Activated CD8-positive, alpha-beta T cell treated with anti-CD3 and anti-CD28 coated beads for 36 hours (primary cell): Measurements from ENCODE around the gene DEFB131B. TPM values are rescaled to one million over a fixed set of nuclear protein-coding genes. Genes with fewer than 3 reads are reported as not detected.
"Not testable (repeated sequence)": the region's sequence is repeated elsewhere in the genome, so short reads cannot be mapped to it uniquely, and the experiment has no call there.

Source experiments
- ATAC-seq: fragments of 200-7000 bp; cut with Tn5 transposase; one replicate; pipeline ENCODE4 v1.10.0; 2021; ENCODE audit warnings: mild to moderate bottlenecking, moderate library complexity
- CTCF ChIA-PET: fragments of 350-600 bp; sonication (Branson Sonifier 250); formaldehyde crosslinking; loops from one replicate; lab custom pipeline; 2021; ENCODE audit warnings: antibody characterized with exemption; lab: Charles Lee
- POLR2A ChIA-PET: fragments of 350-600 bp; sonication (Branson Sonifier 250); formaldehyde crosslinking; loops from one replicate; lab custom pipeline; 2021; ENCODE audit warnings: antibody characterized with exemption; lab: Charles Lee
- DNase-seq: peaks from one replicate; pipeline ENCODE4 v3.0.0-alpha.2; 2020
- H3K27ac Mint-ChIP-seq: one replicate; pipeline ENCODE4 v1.8.0; 2021; ENCODE audit warnings: mild to moderate bottlenecking, mixed read lengths
- H3K27me3 Mint-ChIP-seq: one replicate; pipeline ENCODE4 v1.8.0; 2021; ENCODE audit warnings: mixed read lengths
- H3K36me3 Mint-ChIP-seq: one replicate; pipeline ENCODE4 v1.8.0; 2021; ENCODE audit warnings: low read depth, mixed read lengths
- H3K4me1 Mint-ChIP-seq: one replicate; pipeline ENCODE4 v1.8.0; 2021; ENCODE audit warnings: low read depth, mixed read lengths
- H3K4me3 Mint-ChIP-seq: one replicate; pipeline ENCODE4 v1.8.0; 2021; ENCODE audit warnings: mild to moderate bottlenecking, moderate library complexity, mixed read lengths
- H3K9me3 Mint-ChIP-seq: one replicate; pipeline ENCODE4 v1.8.0; 2021; ENCODE audit warnings: mixed read lengths
- intact Hi-C: fragments of 100-400 bp; cut with micrococcal nuclease; formaldehyde crosslinking; loops from one replicate; pipeline ENCODE4 v1.10.0; 2022
- total RNA-seq, 2 experiments: library from RNA; stranded (reverse); gene quantifications; one replicate each; pipeline ENCODE4 v1.2.3, GENCODE V29; 2021
- TF ChIP-seq, protein P1 (sequence below): fragments of 200-600 bp; IDR thresholded peaks from one replicate; pipeline ENCODE4 v1.8.0; 2022; ENCODE audit warnings: antibody characterized with exemption, mild to moderate bottlenecking

DEFB131B gene, protein sequence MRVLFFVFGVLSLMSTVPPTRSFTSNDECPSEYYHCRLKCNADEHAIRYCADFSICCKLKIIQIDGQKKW
- not detected for total RNA-seq

DNA sequence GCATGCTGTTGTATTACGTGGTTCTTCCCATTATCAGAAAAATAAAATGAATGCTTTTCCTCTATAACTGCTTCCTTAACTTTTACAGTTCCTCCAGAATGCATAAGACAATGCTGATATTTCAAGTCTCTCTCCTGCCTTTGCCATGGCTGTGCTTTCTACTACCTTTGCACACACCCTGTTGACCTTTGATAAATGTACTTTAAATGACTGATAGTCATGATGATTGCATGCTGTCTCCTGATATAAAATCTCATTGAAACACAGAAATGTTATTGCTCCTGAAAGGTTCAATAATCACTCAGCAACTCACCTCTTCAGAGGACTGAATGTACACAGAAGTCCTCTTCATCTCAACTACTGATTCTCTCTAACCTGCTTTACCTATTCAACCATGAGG lies at the start of gene DEFB131B:
Gene DEFB131B, plus strand, starts transcription at position 395 of the 400 bp plus-strand sequence. Its CDS starts 0 bp downstream, at position 395.
- peaks cover 13% of the 10 kb centered on the region for H3K36me3 Mint-ChIP-seq
- DNase-seq, H3K4me1 Mint-ChIP-seq, H3K4me3 Mint-ChIP-seq, ATAC-seq, H3K9me3 Mint-ChIP-seq, CTCF ChIA-PET, H3K27me3 Mint-ChIP-seq, H3K27ac Mint-ChIP-seq, POLR2A ChIA-PET, intact Hi-C loops: not testable (repeated sequence)

DNA sequence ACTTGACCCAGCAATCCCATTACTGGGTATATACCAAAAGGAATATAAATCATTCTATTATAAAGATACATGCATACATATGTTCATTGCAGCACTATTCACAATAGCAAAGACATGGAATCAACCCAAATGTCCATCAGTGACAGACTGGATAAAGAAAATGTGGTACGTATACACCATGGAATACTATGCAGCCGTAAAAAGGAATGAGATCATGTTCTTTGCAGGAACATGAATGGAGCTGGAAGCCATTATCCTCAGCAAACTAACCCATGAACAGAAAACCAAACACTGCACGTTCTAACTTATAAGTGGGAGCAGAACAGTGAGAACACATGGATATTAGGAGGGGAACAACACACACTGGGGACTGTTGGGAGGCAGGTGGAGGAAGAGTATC lies 49.0 kb upstream of the DEFB131B start:
- H3K27me3 Mint-ChIP-seq, H3K4me3 Mint-ChIP-seq, CTCF ChIA-PET, H3K4me1 Mint-ChIP-seq, H3K36me3 Mint-ChIP-seq, H3K27ac Mint-ChIP-seq, POLR2A ChIA-PET, intact Hi-C loops, H3K9me3 Mint-ChIP-seq, ATAC-seq, DNase-seq: not testable (repeated sequence)

DNA sequence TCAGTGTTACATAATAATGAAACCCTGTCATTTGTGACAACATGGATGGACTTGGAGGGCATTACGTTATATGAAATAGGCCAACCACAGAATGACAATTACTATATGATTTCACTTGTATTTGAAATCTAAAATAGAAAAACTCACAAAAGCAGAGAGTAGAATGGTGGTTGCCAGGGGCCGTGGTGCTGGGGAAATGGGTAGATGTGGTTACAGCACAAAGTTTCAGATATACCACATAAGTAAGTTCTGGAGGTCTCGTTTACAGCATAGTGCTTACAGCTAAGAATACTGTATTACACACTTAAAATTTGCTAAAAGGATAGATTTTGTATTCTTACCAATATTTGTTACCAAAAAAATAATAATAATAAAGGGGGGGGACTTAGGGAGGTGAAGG lies 48.6 kb upstream of the DEFB131B start:
- H3K36me3 Mint-ChIP-seq, H3K27ac Mint-ChIP-seq, H3K4me3 Mint-ChIP-seq, H3K4me1 Mint-ChIP-seq, H3K9me3 Mint-ChIP-seq, POLR2A ChIA-PET, CTCF ChIA-PET, intact Hi-C loops, H3K27me3 Mint-ChIP-seq, ATAC-seq: not testable (repeated sequence)
- DNase-seq: peak; percentile 44

DNA sequence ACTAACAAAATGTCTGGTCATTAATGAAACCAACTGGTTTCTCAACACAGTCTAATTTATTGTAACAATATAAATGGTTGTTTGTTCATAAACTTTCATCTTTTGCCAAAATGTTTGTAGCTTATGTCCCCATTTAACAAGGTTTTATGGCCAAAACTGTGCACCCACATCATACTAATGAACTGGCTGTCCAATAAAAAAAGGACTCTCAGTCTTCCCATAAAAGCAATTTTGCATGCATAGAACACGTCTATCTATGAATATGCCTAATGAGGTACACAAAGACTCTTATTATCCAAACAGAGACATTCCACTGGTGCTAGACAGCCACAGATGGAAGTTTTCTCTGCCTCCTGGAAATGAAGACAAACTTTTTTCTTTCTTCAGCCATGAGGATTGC lies 45.4 kb upstream of the DEFB131B start, which contains the start of gene DEFB108B:
Gene DEFB108B, plus strand, starts transcription at position 390 of the 400 bp plus-strand sequence. Its CDS starts 0 bp downstream, at position 390.
- H3K9me3 Mint-ChIP-seq, H3K27ac Mint-ChIP-seq, H3K36me3 Mint-ChIP-seq, ATAC-seq, H3K4me1 Mint-ChIP-seq, intact Hi-C loops, H3K4me3 Mint-ChIP-seq, POLR2A ChIA-PET, H3K27me3 Mint-ChIP-seq, DNase-seq, CTCF ChIA-PET: not testable (repeated sequence)

DNA sequence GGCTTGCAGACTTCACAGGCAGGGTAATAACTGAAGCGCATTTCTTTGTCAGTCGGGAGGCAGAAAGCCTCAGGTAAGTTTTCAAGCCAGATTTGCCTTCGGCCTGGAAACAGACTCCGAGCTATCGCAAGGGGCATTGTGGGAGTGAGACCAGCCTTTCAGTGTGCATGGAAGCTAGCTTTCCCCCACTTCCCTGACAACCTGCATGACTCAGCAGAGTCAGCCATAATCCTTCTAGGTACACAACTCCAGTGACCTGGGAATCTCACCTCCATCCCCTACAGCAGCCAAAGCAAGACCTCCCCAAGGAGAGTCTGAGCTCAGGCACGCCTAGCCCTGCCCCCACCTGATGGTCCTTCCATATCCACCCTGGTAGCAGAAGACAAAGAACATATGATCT lies 35.5 kb upstream of the DEFB131B start:
- H3K4me1 Mint-ChIP-seq, DNase-seq, ATAC-seq, H3K4me3 Mint-ChIP-seq, H3K27ac Mint-ChIP-seq, H3K27me3 Mint-ChIP-seq, H3K9me3 Mint-ChIP-seq, POLR2A ChIA-PET, intact Hi-C loops, CTCF ChIA-PET, H3K36me3 Mint-ChIP-seq: not testable (repeated sequence)

DNA sequence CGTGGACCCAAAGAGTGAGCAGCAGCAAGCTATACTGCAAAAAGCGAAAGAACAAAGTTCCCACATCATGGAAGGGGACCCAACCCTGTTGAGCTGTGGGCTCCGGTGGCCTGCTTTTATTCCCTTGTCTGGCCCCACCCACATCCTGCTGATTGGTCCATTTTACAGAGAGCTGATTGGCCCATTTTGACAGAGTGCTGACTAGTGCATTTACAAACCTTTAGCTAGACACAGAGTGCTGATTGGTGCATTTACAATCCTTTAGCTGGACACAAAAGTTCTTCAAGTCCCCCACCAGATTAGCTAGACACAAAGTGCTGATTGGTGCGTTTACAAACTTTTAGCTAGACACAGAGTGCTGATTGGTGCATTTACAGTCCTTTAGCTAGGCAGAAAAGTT lies 34.9 kb upstream of the DEFB131B start:
- H3K9me3 Mint-ChIP-seq, H3K27ac Mint-ChIP-seq, H3K36me3 Mint-ChIP-seq, ATAC-seq, H3K4me1 Mint-ChIP-seq, DNase-seq, H3K4me3 Mint-ChIP-seq, intact Hi-C loops, H3K27me3 Mint-ChIP-seq, CTCF ChIA-PET, POLR2A ChIA-PET: not testable (repeated sequence)

DNA sequence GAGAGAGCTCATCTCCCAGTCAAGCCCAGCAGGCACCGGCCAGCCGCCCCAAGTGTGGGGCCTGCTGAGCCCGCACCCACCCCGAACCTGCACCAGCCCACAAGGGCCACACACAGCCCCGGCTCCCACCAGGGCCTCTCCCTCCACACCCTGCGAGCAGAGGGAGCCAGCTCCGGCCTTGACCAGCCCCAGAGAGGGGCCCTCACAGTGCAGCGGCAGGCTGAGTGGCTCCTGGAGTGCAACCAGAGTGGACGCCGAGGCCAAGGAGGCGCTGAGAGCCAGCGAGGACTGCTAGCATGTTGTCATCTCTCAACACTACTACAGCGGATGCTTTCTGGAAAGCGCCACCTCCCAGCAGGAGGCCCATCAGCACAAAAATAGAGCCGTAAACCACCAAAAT lies 34.4 kb upstream of the DEFB131B start:
- no peak for DNase-seq
- POLR2A ChIA-PET: no interaction called here

DNA sequence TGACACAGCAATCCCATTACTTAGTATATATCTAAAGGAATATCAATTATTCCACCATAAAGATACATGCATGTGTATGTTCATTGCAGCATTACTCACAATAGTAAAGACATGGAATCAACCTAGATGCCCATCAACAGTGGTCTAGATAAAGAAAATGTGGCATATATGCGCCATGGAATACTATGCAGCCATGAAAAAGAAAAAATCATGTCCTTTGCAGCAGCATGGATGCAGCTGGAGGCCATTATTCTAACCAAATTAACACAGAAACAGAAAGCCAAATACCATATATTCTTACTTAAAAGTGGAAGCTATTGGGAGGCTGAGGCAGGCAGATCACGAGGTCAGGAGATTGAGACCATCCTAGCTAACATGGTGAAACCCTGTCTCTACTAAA lies 24.4 kb upstream of the DEFB131B start:
- H3K4me1 Mint-ChIP-seq, H3K36me3 Mint-ChIP-seq, CTCF ChIA-PET, intact Hi-C loops, H3K27me3 Mint-ChIP-seq, H3K27ac Mint-ChIP-seq, DNase-seq, H3K9me3 Mint-ChIP-seq, ATAC-seq, POLR2A ChIA-PET, H3K4me3 Mint-ChIP-seq: not testable (repeated sequence)

More for the DNA sequence above, 34.4 kb upstream of the DEFB131B start:
- ATAC-seq: no peak
- Mint-ChIP-seq H3K27me3 (no peaks in the 10 kb centered on the region), H3K9me3 (peaks cover 4% of the 10 kb centered on the region), H3K27ac (no peak overlapping the region), H3K4me3 (no peak overlapping the region), H3K4me1 (no peaks in the 10 kb centered on the region), H3K36me3 (peaks cover 5% of the 10 kb centered on the region)
- CTCF ChIA-PET: no interaction called here
- TF ChIP-seq, protein P1, sequence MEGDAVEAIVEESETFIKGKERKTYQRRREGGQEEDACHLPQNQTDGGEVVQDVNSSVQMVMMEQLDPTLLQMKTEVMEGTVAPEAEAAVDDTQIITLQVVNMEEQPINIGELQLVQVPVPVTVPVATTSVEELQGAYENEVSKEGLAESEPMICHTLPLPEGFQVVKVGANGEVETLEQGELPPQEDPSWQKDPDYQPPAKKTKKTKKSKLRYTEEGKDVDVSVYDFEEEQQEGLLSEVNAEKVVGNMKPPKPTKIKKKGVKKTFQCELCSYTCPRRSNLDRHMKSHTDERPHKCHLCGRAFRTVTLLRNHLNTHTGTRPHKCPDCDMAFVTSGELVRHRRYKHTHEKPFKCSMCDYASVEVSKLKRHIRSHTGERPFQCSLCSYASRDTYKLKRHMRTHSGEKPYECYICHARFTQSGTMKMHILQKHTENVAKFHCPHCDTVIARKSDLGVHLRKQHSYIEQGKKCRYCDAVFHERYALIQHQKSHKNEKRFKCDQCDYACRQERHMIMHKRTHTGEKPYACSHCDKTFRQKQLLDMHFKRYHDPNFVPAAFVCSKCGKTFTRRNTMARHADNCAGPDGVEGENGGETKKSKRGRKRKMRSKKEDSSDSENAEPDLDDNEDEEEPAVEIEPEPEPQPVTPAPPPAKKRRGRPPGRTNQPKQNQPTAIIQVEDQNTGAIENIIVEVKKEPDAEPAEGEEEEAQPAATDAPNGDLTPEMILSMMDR: no peak
- intact Hi-C loops: no loop called here

DNA sequence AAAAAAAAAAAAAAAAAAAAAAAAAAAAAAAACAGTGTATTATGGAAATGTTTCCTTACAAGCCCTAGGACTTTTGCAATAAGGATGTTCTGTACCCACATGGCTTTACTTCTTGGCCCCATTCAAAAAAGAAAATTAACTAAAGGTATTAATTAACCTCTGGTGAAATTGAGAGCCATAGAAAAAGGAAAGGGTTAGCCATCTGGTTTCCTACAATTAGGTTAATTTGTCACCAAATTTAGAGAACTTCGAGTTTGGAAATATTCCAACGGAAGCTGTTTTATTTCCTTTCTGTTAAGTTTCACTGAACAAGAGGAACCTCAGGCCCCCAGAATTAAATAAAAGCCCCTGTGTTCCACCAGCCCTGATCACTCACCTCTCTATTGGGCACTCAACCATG lies 22.4 kb upstream of the DEFB131B start:
- not testable (repeated sequence) for H3K36me3 Mint-ChIP-seq

DNA sequence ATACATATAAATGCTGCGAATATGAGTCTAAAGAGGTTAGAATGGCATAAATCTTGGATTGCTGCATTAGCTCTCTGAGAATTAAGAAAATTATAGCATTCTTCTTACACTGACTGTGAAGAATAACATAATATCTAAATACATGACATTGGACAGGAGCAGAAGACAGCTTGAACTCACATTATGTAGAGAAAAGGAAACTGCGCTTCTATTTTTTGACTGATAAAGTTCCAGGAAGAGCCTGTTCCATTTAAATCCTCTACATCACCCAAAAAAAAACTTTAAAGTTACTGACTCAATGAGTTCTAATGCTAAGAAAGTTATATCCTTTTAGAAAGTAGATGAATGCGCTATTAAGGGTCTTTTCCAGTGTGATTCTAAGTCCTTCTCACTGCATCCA lies 17.4 kb upstream of the DEFB131B start:
- DNase-seq, H3K27me3 Mint-ChIP-seq, H3K9me3 Mint-ChIP-seq, H3K4me1 Mint-ChIP-seq, CTCF ChIA-PET, H3K36me3 Mint-ChIP-seq, ATAC-seq, H3K27ac Mint-ChIP-seq, POLR2A ChIA-PET, intact Hi-C loops, H3K4me3 Mint-ChIP-seq: not testable (repeated sequence)

More for the DNA sequence above, 22.4 kb upstream of the DEFB131B start:
- H3K9me3 Mint-ChIP-seq, H3K4me3 Mint-ChIP-seq, CTCF ChIA-PET, POLR2A ChIA-PET, H3K27ac Mint-ChIP-seq, DNase-seq, H3K27me3 Mint-ChIP-seq, ATAC-seq, intact Hi-C loops, H3K4me1 Mint-ChIP-seq: not testable (repeated sequence)
